NCI-H2107 (cell line): ENCODE measurements around the gene C16orf78.

Source experiments
- DNase-seq: peaks from one replicate; lab custom pipeline; 2025; lab: John Stamatoyannopoulos, UW

The C16orf78 gene

GRCh38 chr16:49373504-49373903 is at the start of gene C16orf78:
Gene C16orf78, plus strand, starts transcription at chr16:49373804. Its CDS starts 136 bp downstream, at chr16:49373940.
- no peak for DNase-seq

GRCh38 chr16:49324703-49325102 is 48.9 kb upstream of the C16orf78 start:
- DNase-seq: no peak

GRCh38 chr16:49327466-49327865 is 46.1 kb upstream of the C16orf78 start:
- DNase-seq: no peak

- DNase-seq: no peak
Observed at GRCh38 chr16:49328325-49328724, 45.3 kb upstream of the C16orf78 start.

DNA sequence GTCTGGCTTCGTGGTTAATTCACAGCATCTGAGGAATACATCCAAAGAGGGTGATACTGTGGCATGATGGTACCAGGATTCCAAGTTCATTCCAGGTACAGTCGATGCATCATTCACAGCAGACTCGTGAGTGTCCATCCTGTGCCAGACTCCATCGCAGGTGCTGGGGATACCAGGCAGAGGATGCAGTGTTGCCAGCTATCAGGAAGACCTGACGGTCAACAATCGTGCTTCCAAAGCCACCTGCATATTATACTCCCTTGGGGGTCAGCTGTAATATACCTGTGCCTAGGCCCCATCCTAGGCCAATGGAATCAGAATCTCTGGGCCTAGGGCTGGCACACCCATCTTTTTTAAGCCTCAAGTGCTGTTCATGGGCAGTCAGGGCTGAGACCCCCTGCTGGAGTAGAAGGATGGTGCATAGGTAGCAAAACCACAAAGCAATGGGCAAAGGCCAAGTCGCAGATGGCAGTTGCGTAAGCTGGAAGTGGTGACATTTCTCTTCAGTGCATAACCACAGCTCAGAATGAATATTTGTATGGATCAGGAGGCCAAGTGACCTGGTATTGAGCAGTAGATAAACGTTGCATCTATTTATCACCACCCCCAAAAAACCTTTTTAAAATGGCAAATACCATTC is 42.9 kb upstream of the C16orf78 start:
- no peak for DNase-seq

DNA sequence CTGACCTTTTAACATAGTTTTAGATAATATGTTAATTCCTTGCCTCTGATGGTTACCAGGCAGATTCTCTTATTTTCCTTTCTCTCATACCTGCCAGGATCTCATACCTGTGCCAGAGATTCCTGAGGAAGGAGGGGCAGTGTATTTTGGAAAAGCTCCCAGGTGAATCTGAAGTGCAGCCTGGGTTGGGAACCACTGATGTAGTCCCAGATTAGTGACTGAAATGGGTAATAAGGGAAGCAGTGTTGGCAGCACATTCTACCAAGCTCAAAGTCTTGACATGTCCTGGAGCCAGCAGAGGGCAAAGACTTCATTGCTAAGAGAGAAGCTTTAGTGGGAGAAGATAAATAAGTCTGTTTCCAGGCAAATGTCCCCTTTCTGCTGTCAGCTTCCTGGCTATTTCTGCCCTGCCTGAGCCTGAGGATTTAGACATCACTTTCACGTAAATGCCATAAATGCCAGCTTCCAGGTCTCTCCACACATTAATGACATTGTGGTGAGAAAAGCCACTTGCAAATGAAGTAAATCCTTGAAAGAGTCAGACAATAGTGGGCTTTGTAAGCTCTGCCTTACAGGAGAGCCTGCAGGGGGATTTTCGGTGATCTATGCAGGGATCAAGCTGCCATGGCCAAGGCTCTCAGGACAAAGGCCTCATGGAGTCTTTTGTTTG is 40.9 kb upstream of the C16orf78 start:
- no peak for DNase-seq

DNA sequence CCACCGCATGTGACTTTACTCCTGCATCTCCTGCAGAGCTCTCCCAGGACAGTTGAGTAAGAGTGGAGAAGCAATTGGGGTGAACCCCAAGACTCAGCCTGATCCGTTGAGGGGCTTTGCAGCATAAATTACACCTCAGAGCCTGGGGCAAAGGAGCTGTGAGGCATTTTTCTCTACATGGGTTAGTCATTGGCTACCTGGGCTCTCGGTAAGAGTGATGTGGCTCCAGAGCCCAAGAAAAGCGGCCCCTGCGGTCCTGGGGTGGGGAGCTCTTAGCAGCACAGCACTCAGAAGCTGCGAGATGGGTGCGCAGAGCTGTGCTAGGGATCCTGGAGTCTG is 40.4 kb upstream of the C16orf78 start:
- no peak for DNase-seq

DNA sequence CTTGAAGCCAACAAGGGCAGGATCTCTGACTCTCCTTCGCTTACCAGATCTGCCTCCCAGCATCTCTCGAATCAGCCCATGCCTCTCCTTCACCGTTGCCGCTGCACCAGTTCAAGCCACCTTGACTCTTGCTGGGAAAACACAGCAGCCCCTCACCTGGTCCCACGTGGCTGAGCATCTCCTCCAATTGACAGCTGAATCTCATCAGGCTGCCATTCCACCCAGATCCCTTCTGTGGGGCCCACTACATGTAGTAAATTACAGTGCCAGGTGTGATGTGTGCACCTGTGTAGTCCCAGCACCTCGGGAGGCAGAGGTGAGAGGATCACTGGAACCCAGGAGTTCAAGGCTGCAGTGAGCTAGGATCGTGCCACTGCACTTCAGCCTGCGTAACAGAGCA is 37.8 kb upstream of the C16orf78 start:
- DNase-seq: no peak

- DNase-seq: no peak
Observed at GRCh38 chr16:49336581-49336980, 37.0 kb upstream of the C16orf78 start.

GRCh38 chr16:49337814-49338350 is 35.7 kb upstream of the C16orf78 start:
- no peak for DNase-seq

GRCh38 chr16:49338611-49339265 is 34.9 kb upstream of the C16orf78 start:
- no peak for DNase-seq

DNA sequence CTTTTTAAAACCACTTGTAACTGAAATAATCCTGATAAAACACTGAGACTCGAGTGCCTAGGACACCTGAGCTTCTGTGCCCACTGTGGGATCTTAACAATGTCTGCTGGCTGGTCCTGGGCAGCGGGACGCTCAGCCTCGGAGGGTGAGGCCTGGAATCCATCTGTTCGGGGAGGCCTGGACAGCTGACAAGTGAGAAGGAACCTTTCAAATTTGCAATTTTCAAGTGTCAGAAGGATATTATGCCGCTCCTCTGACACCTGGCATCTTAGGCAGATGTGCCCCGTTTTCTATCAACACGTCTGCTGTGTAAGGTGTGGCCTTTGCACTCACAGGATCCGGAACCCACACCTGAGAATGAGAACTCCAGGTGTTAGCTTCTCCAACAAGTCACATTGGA is 33.1 kb upstream of the C16orf78 start:
- DNase-seq: no peak

GRCh38 chr16:49341706-49342105 is 31.9 kb upstream of the C16orf78 start:
- no peak for DNase-seq

- no peak for DNase-seq
Observed at GRCh38 chr16:49342336-49343265, 31.0 kb upstream of the C16orf78 start.

GRCh38 chr16:49343291-49343690 is 30.3 kb upstream of the C16orf78 start:
- no peak for DNase-seq

DNA sequence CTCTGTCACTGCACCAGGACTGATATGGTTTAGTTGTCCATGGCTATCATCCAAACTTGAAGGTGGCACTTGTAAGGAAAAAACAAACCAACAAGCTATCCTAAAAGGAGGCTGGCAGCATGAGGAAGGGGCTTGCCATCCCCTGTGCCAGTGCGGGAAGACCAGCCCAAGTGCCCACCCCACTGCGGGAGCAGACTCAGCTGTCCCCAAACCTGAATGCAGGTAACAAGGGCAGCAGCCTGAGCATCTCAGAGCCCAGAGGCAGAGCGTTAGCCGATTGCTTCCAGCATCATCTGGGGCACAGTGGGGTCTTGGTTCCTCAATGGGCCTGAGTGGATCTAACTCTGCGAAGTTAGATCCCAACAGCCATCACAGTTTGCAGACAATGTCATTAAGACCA is 29.2 kb upstream of the C16orf78 start:
- DNase-seq: no peak

GRCh38 chr16:49345829-49346228 is 27.8 kb upstream of the C16orf78 start:
- no peak for DNase-seq

- no peak for DNase-seq
Observed at GRCh38 chr16:49346459-49346858, 27.1 kb upstream of the C16orf78 start.

- DNase-seq: no peak
Observed at GRCh38 chr16:49347476-49347875, 26.1 kb upstream of the C16orf78 start.

DNA sequence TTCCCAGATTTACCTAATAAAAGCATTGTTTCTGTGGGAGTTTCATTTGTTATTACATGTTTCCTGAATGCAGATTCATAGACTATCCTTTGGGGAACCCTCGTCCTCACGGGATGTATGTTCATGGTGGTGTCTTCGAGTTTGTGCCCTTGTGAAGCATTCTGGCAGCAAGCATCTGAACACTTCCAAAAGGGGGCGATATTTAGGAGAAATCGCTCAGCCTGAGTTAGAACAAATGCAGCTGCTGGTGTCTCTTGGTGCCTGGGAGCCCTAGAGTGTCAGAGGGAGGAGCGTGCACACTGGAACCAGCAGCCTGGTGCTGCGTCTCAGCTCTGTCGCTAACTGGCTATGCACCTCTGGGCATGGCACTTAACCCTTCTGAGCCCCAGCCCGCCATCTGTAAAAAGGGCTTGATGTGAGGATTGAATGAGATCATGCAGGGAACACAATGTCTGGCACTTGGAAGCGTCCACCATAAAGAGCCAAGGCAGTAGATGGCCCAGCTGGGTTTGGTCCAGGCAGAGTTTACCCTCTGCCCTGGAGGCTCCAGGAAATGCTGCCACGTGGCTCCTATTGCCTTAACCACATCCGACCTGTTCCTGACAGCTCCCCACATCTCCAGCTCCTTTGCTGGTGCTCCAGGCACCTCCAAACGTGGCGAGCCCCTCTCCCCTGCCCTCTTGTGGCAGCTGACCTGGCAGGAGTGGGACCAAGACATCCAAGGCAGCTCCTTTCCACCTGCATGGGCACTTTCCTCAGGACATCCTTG is 25.0 kb upstream of the C16orf78 start:
- DNase-seq: no peak

DNA sequence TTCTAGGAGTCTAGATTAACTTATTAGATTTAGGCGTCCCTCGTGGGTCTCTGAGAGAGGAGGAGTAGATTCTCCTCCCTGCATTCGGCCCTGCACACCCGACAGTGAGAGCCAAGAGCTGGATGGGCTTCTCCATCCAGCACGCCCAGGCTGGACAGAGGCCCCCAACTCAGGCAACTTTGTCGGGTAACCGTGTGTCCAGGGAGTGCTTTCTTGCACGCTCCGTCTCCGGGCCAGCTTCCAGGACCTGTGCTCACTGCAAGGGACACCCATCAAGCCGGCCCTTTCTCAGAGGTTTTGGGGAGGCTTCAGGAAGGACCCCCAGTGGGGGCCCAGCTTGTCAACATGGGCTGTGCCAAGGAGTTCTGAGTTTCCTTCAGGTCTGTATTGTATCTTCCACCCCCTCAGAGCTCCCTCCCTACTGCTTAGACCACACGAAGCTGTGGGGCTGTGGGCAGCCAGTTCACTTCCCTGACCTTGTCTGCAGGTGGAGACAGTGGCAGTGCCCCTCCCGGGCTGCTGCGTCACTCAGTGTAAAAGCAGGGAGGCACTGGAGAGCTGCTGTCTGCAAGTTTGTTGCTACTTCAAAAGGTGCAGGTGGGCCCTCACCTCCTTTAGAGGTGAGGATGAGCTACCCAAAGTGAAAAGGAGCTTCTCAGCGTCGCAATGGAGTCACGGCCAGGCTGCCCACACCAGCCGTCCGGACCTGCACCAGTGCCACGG is 24.0 kb upstream of the C16orf78 start:
- no peak for DNase-seq
